NCI-H460 (cell line): Measurements from ENCODE around the gene BBS1. TPM values are rescaled to one million over a fixed set of nuclear protein-coding genes. Genes with fewer than 3 reads are reported as not detected.

Experiments
- DNase-seq: peaks from one replicate; pipeline ENCODE4 v3.0.0-alpha.2; 2016; ENCODE audit warnings: low read depth; ENCODE audit errors: extremely low read depth
- total RNA-seq: library from RNA; depleted of rRNA; stranded (reverse); fragments of >200 nt; shearing (Covaris generic); gene quantifications from 2 replicates; pipeline ENCODE4 v1.2.3, GENCODE V29; 2014

BBS1 gene
- total RNA-seq, 1 experiment from 2014 or later: 16.7 TPM

DNA sequence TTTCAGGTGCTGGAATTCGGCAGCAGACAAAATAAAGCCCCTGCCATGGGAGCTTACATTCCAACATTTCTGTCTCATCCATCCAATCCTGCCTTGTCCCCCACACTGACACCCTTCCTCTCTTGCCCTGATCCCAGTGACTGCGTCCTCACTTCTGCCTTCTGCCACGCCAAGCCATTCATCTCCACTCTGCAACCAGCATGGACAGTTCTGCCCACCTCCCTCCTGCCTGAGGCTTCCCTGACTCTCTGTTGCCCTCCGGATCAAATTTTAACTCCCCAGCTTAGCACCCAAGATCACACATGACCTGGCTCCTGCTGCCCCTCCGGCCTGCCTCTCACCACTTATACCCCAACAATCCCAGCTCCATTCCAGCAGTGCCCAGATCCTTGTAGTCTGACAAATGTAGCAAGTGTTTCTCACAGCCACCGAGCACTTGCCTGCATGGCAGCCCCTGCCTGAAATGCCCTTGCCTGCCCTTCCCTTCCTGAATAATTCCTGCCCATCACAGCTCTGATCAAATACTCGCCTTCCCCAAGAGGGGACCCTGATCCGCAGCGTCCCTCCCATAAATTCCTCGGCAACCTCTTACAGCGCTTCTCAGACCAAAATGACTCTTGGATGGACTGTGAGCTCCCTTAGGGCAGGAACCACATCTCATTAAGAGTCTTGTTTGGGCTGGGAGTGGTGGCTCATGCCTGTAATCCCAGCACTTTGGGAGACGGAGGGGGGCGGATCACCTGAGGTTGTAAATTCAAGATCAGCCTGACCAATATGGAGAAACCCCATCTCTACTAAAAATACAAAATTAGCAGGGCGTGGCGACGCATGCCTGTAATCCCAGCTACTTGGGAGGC lies 38.6 kb downstream of the BBS1 start:
- no peak for DNase-seq

DNA sequence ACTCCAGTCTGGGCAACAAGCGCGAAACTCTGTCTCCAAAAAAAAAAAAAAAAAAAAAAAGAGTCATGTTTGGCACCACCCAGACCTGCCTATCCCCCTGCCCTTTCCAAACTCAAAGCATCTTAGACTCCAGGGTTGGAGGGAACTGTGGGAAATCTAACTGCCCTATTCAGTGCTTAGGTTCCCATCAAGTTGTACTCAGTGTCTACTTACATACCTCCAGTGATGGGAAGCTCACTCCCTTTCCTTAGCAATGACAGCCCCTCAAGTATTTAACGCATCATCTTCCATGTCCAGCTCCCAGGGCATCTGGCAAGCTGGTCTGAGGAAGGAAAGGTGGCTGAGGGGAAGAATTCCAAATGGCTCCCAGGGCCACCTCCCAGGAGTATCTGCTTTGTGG lies 39.3 kb downstream of the BBS1 start:
- DNase-seq: no peak

DNA sequence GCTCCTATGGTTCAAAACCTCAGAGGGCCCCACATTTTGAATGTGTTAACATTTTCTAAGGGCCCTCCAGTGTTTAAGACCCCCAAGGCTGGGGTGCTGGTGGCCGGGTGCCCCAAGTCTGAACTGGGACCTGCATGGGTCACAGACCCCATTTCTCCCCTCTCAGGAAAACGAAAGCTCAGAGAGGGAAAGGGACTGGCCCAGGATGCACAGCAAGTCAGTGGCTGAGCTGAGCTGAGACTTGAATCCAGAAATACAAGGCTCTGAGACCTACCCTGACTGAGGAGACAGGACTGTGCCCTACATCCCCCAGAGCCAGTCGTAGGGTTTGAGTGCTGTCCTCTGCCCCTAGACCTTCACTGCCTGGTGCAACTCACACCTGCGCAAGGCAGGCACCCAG lies 40.5 kb downstream of the BBS1 start:
- no peak for DNase-seq

DNA sequence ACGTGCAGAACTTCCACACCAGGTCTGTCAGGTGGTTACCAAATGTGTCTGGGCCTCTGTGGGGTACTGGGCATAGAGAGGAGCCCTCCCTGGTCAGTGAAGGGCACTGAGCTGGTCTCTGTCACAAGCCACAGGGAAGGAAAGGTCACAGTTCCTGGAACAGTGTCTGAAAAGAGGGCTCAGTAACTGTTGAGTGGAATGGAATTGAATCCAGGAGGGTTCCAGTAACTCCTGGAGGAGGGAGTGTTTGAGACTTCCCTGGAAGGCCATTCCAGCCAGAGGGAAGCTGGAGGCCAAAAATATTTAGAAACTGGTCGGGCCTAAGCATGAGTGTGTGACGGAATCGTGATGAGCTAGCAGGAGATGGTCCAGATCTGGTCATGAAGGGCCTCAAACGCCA lies 44.2 kb downstream of the BBS1 start:
- DNase-seq: no peak

DNA sequence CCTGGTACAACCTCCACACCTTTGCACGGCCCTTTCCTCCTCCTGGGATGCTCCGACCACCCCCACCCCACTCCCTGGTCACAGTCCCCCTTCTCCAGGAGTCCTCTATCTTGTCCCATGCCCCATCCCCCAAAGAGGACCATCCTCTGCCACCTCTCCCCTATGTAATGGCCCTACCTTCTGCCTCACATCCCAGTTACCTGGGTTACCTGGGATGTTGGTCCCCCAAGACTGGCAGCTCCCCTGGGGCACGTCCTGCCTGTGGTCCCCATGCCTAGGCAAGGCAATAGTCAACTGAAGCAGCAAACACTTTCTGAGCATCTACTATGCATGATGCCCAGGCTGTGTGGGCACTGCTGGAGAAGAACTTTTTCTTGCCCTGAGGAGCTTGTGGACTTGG lies 45.0 kb downstream of the BBS1 start:
- no peak for DNase-seq

DNA sequence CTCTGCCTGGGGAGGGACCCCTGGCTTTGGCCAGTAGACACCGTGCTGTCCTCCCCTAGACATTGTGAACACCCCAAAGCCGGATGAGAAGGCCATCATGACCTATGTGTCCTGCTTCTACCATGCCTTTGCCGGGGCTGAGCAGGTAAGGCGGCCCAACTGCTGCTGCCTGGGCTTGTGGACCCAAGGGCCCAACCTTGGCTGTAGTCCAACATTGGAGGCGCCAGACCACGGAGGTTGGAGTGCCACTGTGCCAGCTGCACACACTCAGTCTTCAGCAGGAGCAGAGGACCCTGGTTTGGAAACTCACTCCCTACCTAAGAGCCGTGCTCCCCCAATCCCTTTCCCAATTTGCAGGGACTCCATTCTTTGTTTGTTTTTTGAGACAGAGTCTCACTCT lies 45.7 kb downstream of the BBS1 start:
- no peak for DNase-seq

DNA sequence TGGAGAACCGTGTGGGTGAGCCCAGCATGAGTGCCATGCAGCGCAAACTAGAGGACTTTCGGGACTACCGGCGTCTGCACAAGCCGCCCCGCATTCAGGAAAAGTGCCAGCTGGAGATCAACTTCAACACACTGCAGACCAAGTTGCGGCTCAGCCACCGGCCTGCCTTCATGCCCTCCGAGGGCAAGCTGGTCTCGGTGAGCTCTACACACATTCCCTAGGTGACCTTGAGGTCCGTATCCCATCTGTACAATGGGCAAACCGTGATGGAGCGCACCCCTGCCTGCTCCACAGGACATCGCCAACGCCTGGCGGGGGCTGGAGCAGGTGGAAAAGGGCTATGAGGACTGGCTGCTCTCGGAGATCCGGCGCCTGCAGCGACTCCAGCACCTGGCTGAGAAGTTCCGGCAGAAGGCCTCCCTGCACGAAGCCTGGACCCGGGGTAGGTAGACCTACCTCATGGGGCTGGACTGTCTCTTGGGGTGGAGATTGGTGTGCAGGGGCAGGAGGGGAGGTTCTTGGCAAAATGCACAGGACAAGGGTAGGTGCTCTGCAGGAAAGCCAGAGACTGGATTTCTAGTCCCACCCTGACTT lies 47.4 kb downstream of the BBS1 start:
- DNase-seq: no peak

DNA sequence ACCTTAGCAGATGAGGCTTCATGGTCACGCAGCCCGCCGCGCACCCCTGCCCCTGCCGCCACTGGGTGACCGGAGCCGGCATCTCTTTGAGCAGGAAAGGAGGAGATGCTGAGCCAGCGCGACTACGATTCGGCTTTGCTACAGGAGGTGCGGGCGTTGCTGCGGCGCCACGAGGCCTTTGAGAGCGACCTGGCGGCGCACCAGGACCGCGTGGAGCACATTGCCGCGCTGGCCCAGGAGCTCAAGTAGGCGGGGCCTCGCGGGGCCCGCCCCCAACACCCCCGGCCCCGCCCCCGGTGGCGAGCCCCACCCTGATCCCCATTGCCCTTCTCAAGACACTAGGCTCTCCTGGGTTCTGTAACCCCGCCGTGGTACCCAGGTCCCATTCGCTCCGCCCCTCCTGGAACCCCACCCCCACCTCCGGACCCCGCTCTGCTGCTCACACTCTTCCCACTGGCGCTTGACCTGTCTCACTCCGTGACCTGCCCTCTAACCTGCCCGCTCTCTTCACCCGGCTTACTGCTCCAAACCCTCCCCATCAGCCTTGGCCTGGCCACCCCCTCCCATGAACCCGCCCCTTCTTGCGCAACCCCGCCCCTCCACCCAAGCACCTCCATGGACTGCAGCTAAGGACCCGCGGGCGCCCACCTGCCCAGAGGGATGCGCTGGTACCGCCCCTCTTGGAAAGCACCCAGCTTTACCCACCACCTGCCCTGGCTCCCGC lies 48.9 kb downstream of the BBS1 start:
- no peak for DNase-seq

DNA sequence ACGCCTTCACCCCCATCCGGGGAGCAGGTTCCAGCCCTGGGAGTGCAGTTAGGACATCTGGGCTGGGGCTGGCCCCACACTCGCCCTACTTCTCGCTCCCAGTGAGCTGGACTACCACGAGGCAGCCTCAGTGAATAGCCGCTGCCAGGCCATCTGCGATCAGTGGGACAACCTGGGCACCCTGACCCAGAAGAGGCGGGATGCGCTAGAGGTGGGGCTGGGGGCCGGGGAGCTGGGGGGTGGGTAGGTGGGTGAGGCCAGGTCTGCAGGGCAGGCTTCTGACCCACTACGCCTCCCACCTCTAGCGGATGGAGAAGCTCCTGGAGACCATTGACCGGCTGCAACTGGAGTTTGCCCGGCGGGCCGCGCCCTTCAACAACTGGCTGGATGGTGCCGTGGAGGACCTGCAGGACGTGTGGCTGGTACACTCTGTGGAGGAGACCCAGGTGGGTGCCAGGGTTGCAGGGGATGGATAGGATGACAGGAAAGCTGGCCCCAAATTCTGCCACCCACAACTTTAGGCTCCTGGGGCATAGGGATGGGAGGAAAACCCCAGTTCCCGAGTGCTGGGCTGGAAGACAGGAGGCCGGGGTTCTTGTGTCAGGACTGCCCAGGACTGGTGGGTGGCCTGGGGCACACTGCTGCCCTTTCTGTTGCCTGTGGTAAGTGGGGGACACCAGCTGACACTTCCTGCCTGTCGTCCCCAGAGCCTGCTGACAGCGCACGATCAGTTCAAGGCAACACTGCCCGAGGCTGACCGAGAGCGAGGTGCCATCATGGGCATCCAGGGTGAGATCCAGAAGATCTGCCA lies 49.6 kb downstream of the BBS1 start:
- no peak for DNase-seq

DNA sequence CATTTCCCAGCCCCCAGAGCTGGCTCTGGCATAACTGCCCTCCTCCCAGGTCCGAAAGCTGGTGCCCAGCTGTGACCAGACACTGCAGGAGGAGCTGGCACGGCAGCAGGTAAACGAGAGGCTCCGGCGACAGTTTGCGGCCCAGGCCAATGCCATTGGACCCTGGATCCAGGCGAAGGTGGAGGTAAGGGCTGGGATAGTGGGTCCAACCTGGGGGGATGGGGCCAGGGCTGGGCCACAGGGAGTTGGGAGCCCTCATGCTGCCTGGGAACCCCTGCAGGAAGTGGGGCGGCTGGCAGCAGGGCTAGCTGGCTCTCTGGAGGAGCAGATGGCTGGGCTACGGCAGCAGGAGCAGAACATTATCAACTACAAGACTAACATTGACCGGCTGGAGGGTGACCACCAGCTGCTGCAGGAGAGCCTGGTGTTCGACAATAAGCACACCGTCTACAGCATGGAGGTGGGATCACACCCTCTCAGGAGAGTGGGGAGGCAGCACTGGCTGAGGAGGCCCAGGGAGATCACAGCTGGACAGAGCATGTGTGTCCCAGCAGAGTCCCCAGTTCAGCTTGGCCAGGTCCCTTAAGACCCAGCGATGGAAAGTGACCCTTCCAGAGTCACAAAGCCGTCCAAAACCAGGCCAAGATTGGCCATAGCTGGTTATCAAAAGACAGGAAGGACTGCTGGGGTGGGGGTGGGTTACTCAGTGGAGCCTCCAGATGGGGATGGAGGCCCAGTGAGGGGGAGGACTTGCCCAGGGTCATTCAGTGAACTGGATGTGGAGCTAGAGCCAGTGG lies 50.9 kb downstream of the BBS1 start:
- no peak for DNase-seq

DNA sequence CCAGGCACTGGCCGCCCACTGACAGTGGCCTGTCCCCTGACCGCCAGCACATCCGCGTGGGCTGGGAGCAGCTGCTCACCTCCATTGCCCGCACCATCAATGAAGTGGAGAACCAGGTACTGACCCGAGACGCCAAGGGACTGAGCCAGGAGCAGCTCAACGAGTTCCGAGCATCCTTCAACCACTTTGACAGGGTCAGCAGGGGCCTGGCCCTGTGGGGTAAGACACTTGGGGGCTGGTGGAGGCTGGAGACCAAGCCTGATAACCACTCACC lies 51.5 kb downstream of the BBS1 start:
- DNase-seq: no peak

DNA sequence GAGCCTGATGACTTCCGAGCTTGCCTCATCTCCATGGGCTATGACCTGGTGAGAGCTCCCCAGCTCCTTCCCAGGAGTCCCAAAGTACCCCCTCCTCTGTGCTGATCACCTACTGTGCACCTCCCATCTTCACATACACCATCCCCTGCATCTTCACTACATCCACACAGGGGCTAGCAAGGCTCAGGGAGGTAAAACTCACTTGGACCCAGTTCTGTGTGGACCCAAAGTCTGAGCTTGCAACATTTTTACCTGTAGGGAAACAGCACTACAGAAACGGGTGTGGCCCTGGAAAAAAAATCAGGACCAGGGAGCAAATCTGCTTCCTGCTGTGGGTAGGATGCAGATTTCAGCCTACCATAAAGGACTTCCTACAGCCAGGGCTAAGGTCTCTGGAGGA lies 51.8 kb downstream of the BBS1 start:
- DNase-seq: no peak

DNA sequence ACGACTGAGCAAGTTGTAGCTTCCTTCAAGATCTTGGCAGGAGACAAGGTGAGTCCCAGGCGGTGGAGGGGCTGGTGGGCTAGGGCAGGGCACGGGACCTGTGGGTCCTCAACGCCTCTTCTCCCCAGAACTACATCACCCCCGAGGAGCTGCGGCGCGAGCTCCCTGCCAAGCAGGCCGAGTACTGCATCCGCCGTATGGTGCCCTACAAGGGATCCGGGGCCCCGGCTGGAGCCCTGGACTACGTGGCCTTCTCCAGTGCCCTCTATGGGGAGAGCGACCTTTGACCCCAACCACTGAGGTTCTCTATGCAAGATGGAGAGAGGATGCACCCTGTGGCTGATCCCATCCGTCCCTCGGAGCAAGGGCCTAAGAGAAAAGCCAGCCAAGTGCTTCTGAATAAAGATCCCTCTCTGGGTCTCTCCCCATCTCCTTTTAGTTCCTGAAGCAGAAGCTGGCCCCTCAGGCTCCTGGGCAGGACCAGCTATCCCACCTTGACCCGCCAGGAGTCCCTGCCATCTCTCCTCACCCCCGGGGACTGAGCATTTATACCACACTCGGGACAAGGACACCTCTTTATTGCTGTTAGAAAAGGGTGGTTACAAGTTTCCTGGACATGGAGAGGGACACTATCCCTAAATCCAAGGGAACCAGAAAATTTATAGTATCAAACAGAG lies 52.6 kb downstream of the BBS1 start:
- DNase-seq: no peak

DNA sequence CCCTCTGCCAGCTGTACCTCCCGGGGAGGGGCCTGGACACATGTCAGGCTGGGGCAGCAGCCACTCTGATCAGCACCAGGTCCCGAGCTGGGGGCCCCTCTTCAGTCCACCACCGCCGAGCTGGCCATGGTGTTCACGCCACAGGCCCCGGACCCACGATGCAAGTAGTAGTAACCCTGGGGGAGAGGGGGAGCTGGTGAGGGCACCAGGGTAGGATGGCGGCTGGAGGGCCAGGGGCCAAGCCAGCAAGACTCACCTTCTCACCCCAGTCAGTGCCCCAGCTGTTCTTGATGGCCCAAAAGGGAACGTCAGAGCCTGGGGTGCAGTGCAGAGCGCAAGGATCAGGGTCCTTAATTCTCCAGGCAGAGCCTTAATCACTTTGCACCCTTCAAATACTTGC lies 53.4 kb downstream of the BBS1 start:
- no peak for DNase-seq

DNA sequence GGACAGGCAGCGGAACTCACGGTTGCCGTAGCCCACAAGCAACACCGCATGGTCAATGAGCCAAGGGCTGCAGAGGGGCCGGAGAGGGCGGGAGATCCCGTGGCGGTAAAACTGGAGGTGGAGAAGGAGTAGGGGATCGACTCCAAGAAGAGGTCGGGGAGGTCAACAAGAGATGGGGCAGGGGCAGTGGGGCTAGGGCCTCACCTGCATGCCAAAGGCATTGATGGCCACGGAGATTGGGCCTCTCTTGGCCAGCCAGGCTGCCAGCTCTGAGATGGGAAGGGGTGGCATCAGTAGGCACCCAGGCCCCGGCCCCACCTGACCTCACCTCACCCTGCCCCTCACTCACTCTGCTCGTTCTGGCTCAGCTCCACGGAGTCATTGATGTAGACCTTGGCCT lies 54.1 kb downstream of the BBS1 start:
- DNase-seq: no peak

DNA sequence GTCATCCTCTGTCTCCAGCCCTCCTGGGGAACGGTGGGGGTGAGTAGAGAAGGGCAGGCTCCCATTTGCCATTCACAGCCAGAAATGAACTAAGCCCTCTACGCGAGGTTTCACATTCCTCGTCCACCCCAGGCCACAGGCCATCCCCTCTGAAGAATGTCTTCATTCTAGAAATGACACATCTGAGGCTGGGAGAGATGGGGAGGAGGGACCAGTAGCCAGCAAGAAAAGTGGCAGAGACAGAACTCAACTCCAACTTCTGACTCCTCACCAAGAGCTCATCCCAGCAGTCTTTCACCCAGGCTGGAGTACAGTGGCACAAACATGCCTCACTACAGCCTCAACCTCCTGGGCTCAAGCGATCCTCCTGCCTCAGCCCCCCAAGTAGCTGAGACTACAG lies 54.5 kb downstream of the BBS1 start:
- DNase-seq: no peak

DNA sequence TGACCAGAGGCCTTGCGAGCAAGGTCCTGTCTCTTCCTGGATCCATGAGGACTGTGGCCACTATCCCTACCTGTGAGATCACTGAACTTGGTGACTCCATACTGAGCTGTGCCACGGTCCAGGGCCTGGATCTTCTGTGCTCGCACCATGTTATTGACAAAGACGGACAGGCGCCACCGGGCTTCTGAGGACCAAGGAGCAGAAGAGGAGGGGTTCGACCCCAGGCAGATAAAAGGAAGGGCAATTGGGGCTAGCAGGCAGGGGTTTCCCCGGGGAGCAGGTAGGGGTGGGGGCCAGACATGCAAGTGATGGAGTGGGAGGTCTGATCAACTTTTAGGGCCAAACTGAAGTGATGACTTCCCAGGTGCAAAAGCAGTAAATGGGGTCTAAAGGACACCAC lies 55.8 kb downstream of the BBS1 start:
- DNase-seq: no peak

DNA sequence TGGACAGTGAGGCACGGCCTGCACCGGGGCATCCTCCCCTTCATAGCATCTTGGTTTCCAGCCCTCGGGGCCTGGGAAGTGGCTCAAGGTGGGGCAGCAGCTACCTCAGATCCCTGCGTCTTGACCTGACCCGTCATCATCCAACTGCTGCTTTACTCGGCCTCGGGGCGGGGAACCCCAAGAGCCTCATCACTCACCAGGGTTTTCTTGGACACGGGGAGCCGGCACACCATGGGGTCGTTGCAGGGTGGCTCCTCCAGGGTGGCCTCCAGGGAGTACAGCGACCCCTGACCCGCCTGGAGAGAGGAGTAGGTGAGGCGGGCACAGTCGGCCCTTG lies 57.3 kb downstream of the BBS1 start:
- no peak for DNase-seq

DNA sequence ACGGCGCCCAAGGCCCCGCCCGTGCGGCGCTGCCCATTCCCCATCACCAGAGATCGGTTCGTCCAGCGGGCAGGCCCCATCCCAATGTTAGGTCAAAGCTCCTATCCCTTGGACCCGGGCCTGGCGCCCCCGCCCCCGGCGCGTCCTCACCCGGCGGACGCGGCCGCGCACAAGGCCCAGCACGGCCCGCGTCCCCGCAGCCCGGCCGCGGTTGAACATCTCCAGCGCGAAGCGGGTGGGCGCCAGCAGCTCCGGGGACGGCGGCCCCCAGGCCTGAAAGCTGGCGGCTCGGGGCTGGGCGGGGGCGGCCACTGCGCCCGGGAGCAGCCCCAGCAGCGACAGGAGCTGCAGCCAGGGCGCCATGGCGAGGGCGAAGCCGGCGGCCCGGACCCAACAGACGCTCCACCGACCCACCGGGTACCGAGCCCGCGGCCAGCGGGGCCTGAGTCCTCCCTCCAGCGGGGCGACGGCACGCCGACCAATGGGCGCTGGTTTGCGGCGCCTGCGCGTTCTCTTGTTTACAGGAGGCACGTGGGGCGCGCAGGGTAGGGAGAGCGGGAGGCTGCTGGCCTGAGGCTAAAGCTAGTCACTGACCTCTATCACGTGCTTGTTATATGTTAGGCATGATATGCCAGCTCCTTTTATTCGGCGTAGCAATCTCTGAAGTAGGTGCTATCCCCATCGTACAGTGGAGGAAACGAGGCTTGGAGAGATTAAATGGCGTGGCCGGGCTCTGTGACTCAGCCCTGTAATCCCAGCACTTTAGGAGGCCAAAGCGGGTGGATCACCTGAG lies 57.9 kb downstream of the BBS1 start, which contains the start of gene CTSF:
TSS of gene CTSF (minus strand) at position 483 of the 793 bp plus-strand sequence. CDS start at position 363, 120 bp downstream.
- peak; percentile 59 for DNase-seq
